ENCODE results near the gene HOXB2.
"Not testable (repeated sequence)": the region's sequence is repeated elsewhere in the genome, so short reads cannot be mapped to it uniquely, and the experiment has no call there.

Gene HOXB2

GRCh38 chr17:48541036-48541576 lies 3.8 kb downstream of the HOXB2 start:
- DNase-seq (ENCODE audit: low read depth in 2 of 2), result no peak

- DNase-seq (ENCODE audit: low read depth in 2 of 2), result no peak
Observed at GRCh38 chr17:48540213-48540612, 4.7 kb downstream of the HOXB2 start.

GRCh38 chr17:48539177-48539576 lies 5.7 kb downstream of the HOXB2 start:
- DNase-seq (ENCODE audit: low read depth in 2 of 2), result no peak

- DNase-seq (ENCODE audit: low read depth in 2 of 2), result no peak
Observed at GRCh38 chr17:48537316-48537715, 7.6 kb downstream of the HOXB2 start.

- DNase-seq (ENCODE audit: low read depth in 2 of 2), result not testable (repeated sequence)
Observed at GRCh38 chr17:48535793-48536559, 8.9 kb downstream of the HOXB2 start.

GRCh38 chr17:48532261-48532660 lies 12.6 kb downstream of the HOXB2 start:
- DNase-seq (ENCODE audit: low read depth in 2 of 2), result no peak

- DNase-seq (ENCODE audit: low read depth in 2 of 2), result no peak
Observed at GRCh38 chr17:48530887-48531272, 14.0 kb downstream of the HOXB2 start, which contains the start of gene HOXB1. Gene HOXB1 (minus strand): TSS chr17:48531011. CDS start chr17:48530904, 107 bp downstream.

- no peak for DNase-seq (ENCODE audit: low read depth in 2 of 2)
Observed at GRCh38 chr17:48530208-48530886, 14.6 kb downstream of the HOXB2 start.

- DNase-seq (ENCODE audit: low read depth in 2 of 2), result no peak
Observed at GRCh38 chr17:48529683-48530009, 15.3 kb downstream of the HOXB2 start.

GRCh38 chr17:48528936-48529682 lies 15.8 kb downstream of the HOXB2 start:
- no peak for DNase-seq (ENCODE audit: low read depth in 2 of 2)

GRCh38 chr17:48528153-48528935 lies 16.6 kb downstream of the HOXB2 start:
- no peak for DNase-seq (ENCODE audit: low read depth in 2 of 2)

GRCh38 chr17:48527547-48527932 lies 17.4 kb downstream of the HOXB2 start:
- DNase-seq (ENCODE audit: low read depth in 2 of 2), result no peak

GRCh38 chr17:48526608-48527546 lies 18.0 kb downstream of the HOXB2 start:
- no peak for DNase-seq (ENCODE audit: low read depth in 2 of 2)

GRCh38 chr17:48523010-48523409 lies 21.9 kb downstream of the HOXB2 start:
- DNase-seq (ENCODE audit: low read depth in 2 of 2), result no peak

GRCh38 chr17:48522031-48522653 lies 22.8 kb downstream of the HOXB2 start:
- DNase-seq (ENCODE audit: low read depth in 2 of 2), result no peak

- DNase-seq (ENCODE audit: low read depth in 2 of 2), result no peak
Observed at GRCh38 chr17:48520631-48521079, 24.3 kb downstream of the HOXB2 start.

- DNase-seq (ENCODE audit: low read depth in 2 of 2), result no peak
Observed at GRCh38 chr17:48519427-48519826, 25.5 kb downstream of the HOXB2 start.

- DNase-seq (ENCODE audit: low read depth in 2 of 2), result no peak
Observed at GRCh38 chr17:48517478-48517877, 27.4 kb downstream of the HOXB2 start.

GRCh38 chr17:48515925-48516900 lies 28.7 kb downstream of the HOXB2 start:
- DNase-seq (ENCODE audit: low read depth in 2 of 2), result no peak

Data from stimulated activated CD4-positive, alpha-beta T cell treated with anti-CD3 and anti-CD28 coated beads, Interleukin-1b, Interleukin-23, amount 100 ng/mL, for 4 hours (primary cell).